Muscle of leg (tissue), 11 donors: Measurements from ENCODE around the gene IGSF10. TPM values are rescaled to one million over a fixed set of nuclear protein-coding genes. Genes with fewer than 3 reads are reported as not detected.

Source experiments
- DNase-seq: peaks from one replicate; pipeline ENCODE4 v3.0.0; 2013
- H3K27ac ChIP-seq: one replicate; pipeline ENCODE4 v1.5.1; 2013; ENCODE audit warnings: mild to moderate bottlenecking, low read length, control low read depth
- H3K27me3 ChIP-seq: one replicate; pipeline ENCODE4 v1.6.1; 2013; ENCODE audit warnings: low read length; ENCODE audit not compliant: control insufficient read depth, insufficient read depth
- H3K36me3 ChIP-seq: one replicate; pipeline ENCODE4 v1.6.1; 2013; ENCODE audit warnings: low read length; ENCODE audit not compliant: control insufficient read depth, insufficient read depth
- H3K4me1 ChIP-seq: one replicate; pipeline ENCODE4 v1.6.1; 2013; ENCODE audit warnings: low read length; ENCODE audit not compliant: control insufficient read depth, insufficient read depth
- H3K4me3 ChIP-seq: one replicate; pipeline ENCODE4 v1.5.1; 2013; ENCODE audit warnings: low read length, control low read depth
- H3K9me3 ChIP-seq: replicated peaks from 2 replicates; pipeline ENCODE4 v1.6.1; 2013; ENCODE audit warnings: low read depth, low read length; ENCODE audit not compliant: control insufficient read depth
- whole genome bisulfite sequencing: methylation state at CpG from one replicate; pipeline ENCODE4 v1.1.5; 2013; ENCODE audit warnings: missing lambda C conversion rate; ENCODE audit not compliant: insufficient coverage; 5-methylcytosine and 5-hydroxymethylcytosine counted together
- polyA plus RNA-seq, 8 donors: library from polyadenylated mRNA; unstranded; fragments of 120-200 nt; gene quantifications; one replicate each; pipeline versions ENCODE4 v1.2.1 to v1.2.3, GENCODE V29; 2013; ENCODE audit warnings: inconsistent platforms in 1 of 8, low replicate concordance in 1 of 8; ENCODE audit not compliant: insufficient read length in 8 of 8, insufficient read depth in 1 of 8
- total RNA-seq: library from RNA; stranded (reverse); fragments of 120-200 nt; gene quantifications from one replicate; pipeline ENCODE4 v1.2.4, GENCODE V29; 2013

The IGSF10 gene
- total and polyA plus RNA-seq, 9 donors = 1.3 to 22.7 (median 5.9) TPM

DNA sequence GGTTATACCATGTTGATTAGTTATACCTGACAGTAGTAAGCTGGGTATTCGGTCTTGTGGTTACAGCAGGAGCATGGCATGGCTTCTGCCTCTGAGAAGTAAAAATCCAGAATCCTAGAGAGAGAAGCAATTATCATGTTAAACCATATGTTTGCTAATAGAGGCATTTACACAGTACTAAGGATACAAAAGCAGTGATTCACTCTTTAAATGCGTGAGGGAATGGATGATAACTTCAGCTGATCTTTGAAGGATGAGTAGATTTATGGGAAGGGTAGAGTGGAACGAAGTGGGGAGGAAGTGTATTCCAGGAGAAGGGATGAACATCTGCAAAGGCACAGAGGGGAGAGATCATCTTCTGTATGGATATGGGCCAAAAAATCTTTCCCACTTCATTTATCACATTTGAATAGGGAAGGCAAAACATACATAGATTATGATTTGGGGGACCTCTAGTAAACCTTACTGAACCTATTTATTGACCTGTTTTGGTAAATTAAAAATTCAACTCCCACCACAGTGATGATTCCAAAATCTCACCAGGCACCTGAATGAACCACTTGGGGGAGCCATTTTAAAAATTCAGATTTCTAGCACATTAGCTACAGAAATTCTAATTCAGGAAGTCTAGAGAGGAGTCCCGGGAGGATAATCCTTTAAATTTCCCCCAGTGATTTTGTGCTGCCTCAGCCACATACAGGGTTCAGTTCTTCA, 35.1 kb downstream of the IGSF10 start:
- no peak for DNase-seq
- WGBS = no CpG with 5 or more reads among the region's 4 CpGs
- H3K27me3 ChIP-seq = no peaks in the 10 kb centered on the region
- no peak overlapping the region for H3K27ac ChIP-seq
- no peak overlapping the region for H3K4me3 ChIP-seq
- no peaks in the 10 kb centered on the region for H3K9me3 ChIP-seq
- no peaks in the 10 kb centered on the region for H3K4me1 ChIP-seq
- H3K36me3 ChIP-seq = no peaks in the 10 kb centered on the region

DNA sequence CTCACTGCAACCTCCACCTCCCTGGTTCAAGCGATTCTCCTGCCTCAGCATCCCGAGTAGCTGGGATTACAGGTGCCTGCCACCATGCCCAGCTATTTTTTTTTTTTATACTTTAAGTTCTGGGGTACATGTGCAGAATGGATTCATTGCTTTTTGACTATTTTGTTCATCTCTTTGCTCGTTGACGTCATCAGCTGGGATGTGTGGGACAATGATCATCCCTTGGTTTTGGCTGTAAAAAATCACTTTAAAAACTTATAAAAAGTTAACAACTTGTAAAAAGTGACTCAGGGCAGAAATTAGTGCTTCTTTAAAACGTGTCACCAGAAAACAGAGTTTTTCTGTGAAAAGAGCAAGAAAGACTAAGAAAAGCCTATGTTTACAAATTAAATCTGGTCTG, 37.8 kb downstream of the IGSF10 start:
- H3K27me3 ChIP-seq = no peaks in the 10 kb centered on the region
- no peak for DNase-seq
- no peak overlapping the region for H3K4me3 ChIP-seq
- no peak overlapping the region for H3K27ac ChIP-seq
- WGBS = 100% methylated on average over 1 of the region's 5 CpGs
- H3K36me3 ChIP-seq = no peaks in the 10 kb centered on the region
- no peaks in the 10 kb centered on the region for H3K9me3 ChIP-seq
- no peaks in the 10 kb centered on the region for H3K4me1 ChIP-seq

DNA sequence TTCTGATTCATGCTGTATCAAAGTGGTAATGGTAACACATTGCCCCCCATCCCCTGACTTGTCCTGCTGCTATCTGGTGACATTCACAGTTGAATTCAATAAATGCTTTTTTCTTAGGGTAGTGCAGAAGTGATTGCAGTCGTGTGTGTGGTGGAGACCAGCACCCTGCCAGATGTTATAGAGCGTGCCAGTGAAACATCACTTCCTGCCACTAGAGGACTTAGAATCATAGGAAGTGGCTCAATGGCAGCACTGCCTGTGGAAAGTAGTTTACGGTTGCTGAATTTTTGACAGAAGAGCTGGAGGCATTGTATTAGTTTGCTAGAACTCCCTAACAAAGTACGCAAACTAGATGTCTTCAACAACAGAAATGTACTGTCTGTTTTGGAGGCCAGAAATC, 38.9 kb downstream of the IGSF10 start:
- no peaks in the 10 kb centered on the region for H3K27me3 ChIP-seq
- WGBS = 82% methylated on average over 2 of the region's 4 CpGs
- H3K36me3 ChIP-seq = no peaks in the 10 kb centered on the region
- no peak overlapping the region for H3K4me3 ChIP-seq
- H3K27ac ChIP-seq = no peak overlapping the region
- H3K4me1 ChIP-seq = no peaks in the 10 kb centered on the region
- H3K9me3 ChIP-seq = no peaks in the 10 kb centered on the region
- no peak for DNase-seq

DNA sequence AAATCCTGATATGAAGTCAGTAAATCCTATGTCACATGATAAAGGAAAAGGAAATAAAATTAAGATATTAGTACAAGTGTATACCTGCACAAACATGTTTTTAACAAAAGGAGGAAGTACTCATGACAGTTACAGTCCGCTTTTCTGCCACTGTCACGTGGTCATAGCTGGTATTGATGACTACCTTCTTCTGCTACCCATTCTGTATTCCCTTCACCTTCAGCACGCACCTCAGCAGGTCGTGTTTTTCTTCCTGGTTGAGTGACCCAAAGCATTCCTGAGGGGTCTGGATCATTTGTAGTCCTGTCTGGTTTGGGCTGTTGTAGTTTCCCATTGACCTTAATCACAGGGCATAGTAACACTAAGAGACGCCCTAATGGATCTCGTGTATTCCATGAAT, 41.1 kb downstream of the IGSF10 start:
- Histone ChIP-seq H3K36me3 (no peaks in the 10 kb centered on the region), H3K27ac (no peak overlapping the region), H3K27me3 (no peaks in the 10 kb centered on the region), H3K4me1 (no peaks in the 10 kb centered on the region), H3K9me3 (no peaks in the 10 kb centered on the region), H3K4me3 (no peak overlapping the region)
- no CpG with 5 or more reads among the region's 6 CpGs for WGBS
- DNase-seq = no peak

DNA sequence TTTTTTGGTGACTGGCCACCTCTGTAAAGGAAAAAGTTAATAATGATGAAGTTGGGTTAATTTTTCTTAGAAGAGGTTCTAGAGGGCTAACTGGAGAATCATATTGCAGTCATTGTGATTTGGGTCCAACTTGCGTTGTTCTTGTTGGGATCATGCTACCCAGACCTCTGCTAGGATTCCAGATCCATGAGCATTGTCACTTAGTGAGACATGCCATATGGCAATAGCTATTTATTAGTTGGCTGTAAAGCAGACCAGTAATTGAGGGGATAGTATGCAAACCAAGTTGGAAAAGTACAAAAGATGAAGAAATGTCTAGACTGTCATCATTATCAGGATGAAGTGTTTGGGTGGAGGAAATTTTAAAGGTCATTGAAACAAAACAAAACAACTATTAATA, 45.6 kb downstream of the IGSF10 start:
- no peaks in the 10 kb centered on the region for H3K27me3 ChIP-seq
- no peak overlapping the region for H3K27ac ChIP-seq
- DNase-seq = no peak
- no peaks in the 10 kb centered on the region for H3K36me3 ChIP-seq
- H3K9me3 ChIP-seq = no peaks in the 10 kb centered on the region
- 86% methylated on average over 1 of the region's 1 CpG for WGBS
- H3K4me1 ChIP-seq = no peaks in the 10 kb centered on the region
- H3K4me3 ChIP-seq = no peak overlapping the region

DNA sequence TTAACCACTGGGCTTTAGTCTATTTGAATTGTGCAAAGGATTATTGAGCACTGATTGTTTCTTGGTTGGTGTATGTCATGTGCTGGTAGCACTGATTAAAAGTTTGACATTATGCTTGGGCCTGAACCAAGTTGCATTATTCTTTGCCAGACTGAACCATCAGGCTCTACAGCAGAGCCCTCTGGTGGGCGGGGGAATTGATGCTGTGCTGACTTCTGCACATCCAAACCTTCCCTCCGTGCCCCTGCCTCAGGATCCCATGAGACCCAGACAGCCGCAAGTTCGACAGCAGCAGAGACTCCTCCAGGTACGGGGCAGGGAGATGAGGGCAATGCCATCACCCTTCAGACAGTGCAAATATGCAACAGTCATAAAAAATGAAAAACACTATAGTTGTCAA, 47.9 kb downstream of the IGSF10 start:
- Histone ChIP-seq H3K36me3 (no peaks in the 10 kb centered on the region), H3K27me3 (no peaks in the 10 kb centered on the region), H3K27ac (no peak overlapping the region), H3K4me3 (no peak overlapping the region), H3K9me3 (no peaks in the 10 kb centered on the region), H3K4me1 (no peaks in the 10 kb centered on the region)
- WGBS = 100% methylated on average over 1 of the region's 5 CpGs
- no peak for DNase-seq

Other genes starting within 250 kb of the IGSF10 start
- gene P2RY14, start 182.5 kb downstream of the IGSF10 start, total RNA-seq = 1.5 TPM
- 1 to 10 TPM in 4 of 8 donors, under 1 TPM in 4; 0.53 to 1.6 (median 1.1) TPM for gene P2RY14, start 182.5 kb downstream of the IGSF10 start, polyA plus RNA-seq
- not detected for gene GPR87, start 144.2 kb downstream of the IGSF10 start, total RNA-seq
- gene GPR87, start 144.2 kb downstream of the IGSF10 start, polyA plus RNA-seq = 1 to 10 TPM in 1 of 8 donors, under 1 TPM in 1, not detected in 6; 0.16 to 1.9 TPM
- 0.75 TPM for gene P2RY13, start 131.5 kb downstream of the IGSF10 start, total RNA-seq
- gene P2RY13, start 131.5 kb downstream of the IGSF10 start, polyA plus RNA-seq = 1 to 10 TPM in 6 of 8 donors, under 1 TPM in 2; 0.38 to 1.7 (median 1.1) TPM
- 1.1 TPM for gene P2RY12, start 76.3 kb downstream of the IGSF10 start, total RNA-seq
- gene P2RY12, start 76.3 kb downstream of the IGSF10 start, polyA plus RNA-seq = 1 to 10 TPM in 2 of 8 donors, under 1 TPM in 6; 0.23 to 1.4 (median 0.90) TPM